IPS DF 6.9 (cell line): ENCODE measurements around the gene PNMA8B.

ENCODE experiments used
- DNase-seq: peaks from one replicate; pipeline ENCODE4 v3.0.0-alpha.2; 2013; ENCODE audit warnings: low read depth, low spot score
- H3K27ac ChIP-seq: one replicate; pipeline ENCODE4 v1.5.1; 2013; ENCODE audit warnings: low read length, control low read depth
- H3K27me3 ChIP-seq: 2 replicates; pipeline ENCODE4 v1.6.1; 2013; ENCODE audit warnings: mild to moderate bottlenecking, low read length; ENCODE audit not compliant: control insufficient read depth, insufficient read depth
- H3K36me3 ChIP-seq: 2 replicates; pipeline ENCODE4 v1.6.1; 2013; ENCODE audit warnings: low read length; ENCODE audit not compliant: control insufficient read depth, insufficient read depth
- H3K4me1 ChIP-seq: 2 replicates; pipeline ENCODE4 v1.6.1; 2013; ENCODE audit warnings: low read length; ENCODE audit not compliant: control insufficient read depth, insufficient read depth
- H3K4me3 ChIP-seq: 2 replicates; pipeline ENCODE4 v1.5.1; 2013; ENCODE audit warnings: mild to moderate bottlenecking, low read length
- H3K9me3 ChIP-seq: 2 replicates; pipeline ENCODE4 v1.6.1; 2013; ENCODE audit warnings: low read length, inconsistent platforms; ENCODE audit not compliant: control insufficient read depth, insufficient read depth
- WGBS: extraction: QIAGEN DNeasy Blood & Tissue Kit; methylation state at CpG from one replicate; pipeline ENCODE4 v1.1.7; 2013; ENCODE audit warnings: mixed read lengths, missing lambda C conversion rate; ENCODE audit not compliant: insufficient read length, insufficient coverage; 5-methylcytosine and 5-hydroxymethylcytosine counted together

The PNMA8B gene

GRCh38 chr19:46454244-46454643, 41.4 kb downstream of the PNMA8B start:
- no peak for DNase-seq
- Histone ChIP-seq H3K4me1 (no peaks in the 10 kb centered on the region), H3K36me3 (no peaks in the 10 kb centered on the region), H3K27me3 (no peaks in the 10 kb centered on the region), H3K4me3 (no peak overlapping the region), H3K27ac (no peak overlapping the region), H3K9me3 (no peaks in the 10 kb centered on the region)
- no CpG with 5 or more reads among the region's 3 CpGs for WGBS

- no peak overlapping the region for H3K27ac ChIP-seq
- no CpG with 5 or more reads among the region's 6 CpGs for WGBS
- H3K9me3 ChIP-seq, result no peaks in the 10 kb centered on the region
- DNase-seq, result no peak
- no peak overlapping the region for H3K4me3 ChIP-seq
- H3K27me3 ChIP-seq, result no peaks in the 10 kb centered on the region
- no peaks in the 10 kb centered on the region for H3K36me3 ChIP-seq
- H3K4me1 ChIP-seq, result no peaks in the 10 kb centered on the region
Measured at GRCh38 chr19:46453661-46454060, 42.0 kb downstream of the PNMA8B start.

GRCh38 chr19:46452186-46452585, 43.5 kb downstream of the PNMA8B start:
- no peak overlapping the region for H3K27ac ChIP-seq
- no peaks in the 10 kb centered on the region for H3K36me3 ChIP-seq
- no peaks in the 10 kb centered on the region for H3K4me1 ChIP-seq
- no peaks in the 10 kb centered on the region for H3K27me3 ChIP-seq
- no peaks in the 10 kb centered on the region for H3K9me3 ChIP-seq
- DNase-seq, result no peak
- no peak overlapping the region for H3K4me3 ChIP-seq
- no CpG with 5 or more reads among the region's 4 CpGs for WGBS

GRCh38 chr19:46451352-46451751, 44.3 kb downstream of the PNMA8B start:
- Histone ChIP-seq H3K36me3 (no peaks in the 10 kb centered on the region), H3K9me3 (no peaks in the 10 kb centered on the region), H3K27ac (no peak overlapping the region), H3K27me3 (no peaks in the 10 kb centered on the region), H3K4me1 (no peaks in the 10 kb centered on the region), H3K4me3 (no peak overlapping the region)
- no peak for DNase-seq
- WGBS, result no CpG with 5 or more reads among the region's 6 CpGs

- DNase-seq, result no peak
- Histone ChIP-seq H3K9me3 (no peaks in the 10 kb centered on the region), H3K4me1 (no peaks in the 10 kb centered on the region), H3K27ac (no peak overlapping the region), H3K4me3 (no peak overlapping the region), H3K27me3 (no peaks in the 10 kb centered on the region), H3K36me3 (no peaks in the 10 kb centered on the region)
- no CpG with 5 or more reads among the region's 5 CpGs for WGBS
Measured at GRCh38 chr19:46450737-46451136, 44.9 kb downstream of the PNMA8B start.

- DNase-seq, result no peak
- WGBS, result no CpG with 5 or more reads among the region's 7 CpGs
- no peaks in the 10 kb centered on the region for H3K27me3 ChIP-seq
- no peak overlapping the region for H3K4me3 ChIP-seq
- H3K27ac ChIP-seq, result no peak overlapping the region
- H3K4me1 ChIP-seq, result no peaks in the 10 kb centered on the region
- no peaks in the 10 kb centered on the region for H3K36me3 ChIP-seq
- H3K9me3 ChIP-seq, result no peaks in the 10 kb centered on the region
Measured at GRCh38 chr19:46449228-46449627, 46.4 kb downstream of the PNMA8B start.

- no peak for DNase-seq
- 100% methylated on average over 3 of the region's 10 CpGs for WGBS
- H3K36me3 ChIP-seq, result no peaks in the 10 kb centered on the region
- no peaks in the 10 kb centered on the region for H3K4me1 ChIP-seq
- H3K9me3 ChIP-seq, result no peaks in the 10 kb centered on the region
- H3K4me3 ChIP-seq, result no peak overlapping the region
- H3K27me3 ChIP-seq, result no peaks in the 10 kb centered on the region
- no peak overlapping the region for H3K27ac ChIP-seq
Measured at GRCh38 chr19:46448601-46449000, 47.1 kb downstream of the PNMA8B start.

GRCh38 chr19:46447824-46448223, 47.8 kb downstream of the PNMA8B start:
- H3K4me3 ChIP-seq, result no peak overlapping the region
- H3K27me3 ChIP-seq, result no peaks in the 10 kb centered on the region
- no peak for DNase-seq
- H3K27ac ChIP-seq, result no peak overlapping the region
- H3K36me3 ChIP-seq, result no peaks in the 10 kb centered on the region
- H3K9me3 ChIP-seq, result no peaks in the 10 kb centered on the region
- no CpG with 5 or more reads among the region's 5 CpGs for WGBS
- H3K4me1 ChIP-seq, result no peaks in the 10 kb centered on the region

GRCh38 chr19:46447006-46447405, 48.7 kb downstream of the PNMA8B start:
- H3K4me3 ChIP-seq, result no peak overlapping the region
- H3K27ac ChIP-seq, result no peak overlapping the region
- H3K4me1 ChIP-seq, result no peaks in the 10 kb centered on the region
- no peaks in the 10 kb centered on the region for H3K36me3 ChIP-seq
- DNase-seq, result no peak
- no peaks in the 10 kb centered on the region for H3K27me3 ChIP-seq
- H3K9me3 ChIP-seq, result no peaks in the 10 kb centered on the region
- WGBS, result no CpG with 5 or more reads among the region's 3 CpGs

- H3K27me3 ChIP-seq, result no peaks in the 10 kb centered on the region
- no peaks in the 10 kb centered on the region for H3K9me3 ChIP-seq
- WGBS, result no CpG with 5 or more reads among the region's 15 CpGs
- H3K27ac ChIP-seq, result no peak overlapping the region
- no peak for DNase-seq
- no peaks in the 10 kb centered on the region for H3K36me3 ChIP-seq
- no peak overlapping the region for H3K4me3 ChIP-seq
- no peaks in the 10 kb centered on the region for H3K4me1 ChIP-seq
Measured at GRCh38 chr19:46446021-46446420, 49.6 kb downstream of the PNMA8B start.

GRCh38 chr19:46442808-46443450, 52.7 kb downstream of the PNMA8B start:
- Histone ChIP-seq H3K9me3 (no peaks in the 10 kb centered on the region), H3K27me3 (no peaks in the 10 kb centered on the region), H3K36me3 (no peaks in the 10 kb centered on the region), H3K4me1 (no peaks in the 10 kb centered on the region), H3K27ac (no peak overlapping the region), H3K4me3 (no peak overlapping the region)
- WGBS, result no CpG with 5 or more reads among the region's 8 CpGs
- DNase-seq, result no peak
